Natural killer cell (primary cell): Measurements from ENCODE around the gene CRKL. TPM values are rescaled to one million over a fixed set of nuclear protein-coding genes. Genes with fewer than 3 reads are reported as not detected.

ENCODE experiments used
- ATAC-seq, 3 donors: fragments of 150-1000 bp in 2 of 3; fragments of 200-7000 bp in 1 of 3; cut with Tn5 transposase; 1 replicate in 1 of 3; 2 replicates in 2 of 3; pipeline ENCODE4 v1.10.0; 2021; ENCODE audit warnings: mild to moderate bottlenecking in 2 of 3, moderate library complexity in 2 of 3
- DNase-seq, 2 donors: peaks; one replicate each; pipeline versions ENCODE4 v3.0.0 to v3.0.0-alpha.2; 2013 to 2021; ENCODE audit warnings: mixed read lengths in 1 of 2
- H3K27ac ChIP-seq: one replicate; pipeline ENCODE4 v1.5.1; 2013; ENCODE audit warnings: mild to moderate bottlenecking, low read length
- H3K27me3 ChIP-seq: one replicate; pipeline ENCODE4 v1.6.1; 2013; ENCODE audit warnings: low read length; ENCODE audit not compliant: control insufficient read depth, insufficient read depth
- H3K36me3 ChIP-seq: one replicate; pipeline ENCODE4 v1.6.1; 2013; ENCODE audit warnings: low read length; ENCODE audit not compliant: control insufficient read depth, insufficient read depth
- H3K4me1 ChIP-seq: one replicate; pipeline ENCODE4 v1.6.1; 2013; ENCODE audit warnings: low read length; ENCODE audit not compliant: control insufficient read depth, insufficient read depth
- H3K4me3 ChIP-seq: one replicate; pipeline ENCODE4 v1.5.1; 2013; ENCODE audit warnings: low read length
- H3K9me3 ChIP-seq: one replicate; pipeline ENCODE4 v1.6.1; 2013; ENCODE audit warnings: low read length; ENCODE audit not compliant: control insufficient read depth, insufficient read depth
- H3K27ac Mint-ChIP-seq, 2 donors: one replicate each; pipeline ENCODE4 v1.8.0; 2022; ENCODE audit warnings: mild to moderate bottlenecking in 2 of 2, mixed read lengths in 2 of 2, moderate library complexity in 1 of 2
- H3K27me3 Mint-ChIP-seq, 2 donors: one replicate each; pipeline ENCODE4 v1.8.0; 2022; ENCODE audit warnings: low read depth in 2 of 2, mixed read lengths in 2 of 2
- H3K36me3 Mint-ChIP-seq: one replicate; pipeline ENCODE4 v1.8.0; 2022; ENCODE audit warnings: mixed read lengths
- H3K4me1 Mint-ChIP-seq, 2 donors: one replicate each; pipeline ENCODE4 v1.8.0; 2022; ENCODE audit warnings: mixed read lengths in 2 of 2
- H3K4me3 Mint-ChIP-seq: one replicate; pipeline ENCODE4 v1.8.0; 2022; ENCODE audit warnings: mild to moderate bottlenecking, moderate library complexity, mixed read lengths
- H3K9me3 Mint-ChIP-seq, 2 donors: one replicate each; pipeline ENCODE4 v1.8.0; 2022; ENCODE audit warnings: mixed read lengths in 2 of 2
- CTCF ChIP-seq: fragments of 200-600 bp; IDR thresholded peaks from one replicate; pipeline ENCODE4 v1.8.0; 2022; ENCODE audit warnings: antibody characterized with exemption
- WGBS: methylation state at CpG from one replicate; pipeline ENCODE4 v1.1.7; 2013; ENCODE audit warnings: missing lambda C conversion rate; ENCODE audit not compliant: insufficient coverage; 5-methylcytosine and 5-hydroxymethylcytosine counted together
- intact Hi-C: fragments of 100-400 bp; cut with micrococcal nuclease; formaldehyde crosslinking; loops from one replicate; pipeline ENCODE4 v1.14.2; 2022
- total RNA-seq, 4 donors: library from RNA; stranded (reverse); fragments of 120-200 nt in 1 of 4; gene quantifications; one replicate each; pipeline versions ENCODE4 v1.2.3 to v1.2.4, GENCODE V29; 2013 to 2022

CRKL gene
- total RNA-seq, 3 donors from 2014 or later (not counting 1 experiment from before 2014, with no cell fraction given), result 50.7 to 71.2 (median 67.4) TPM

- H3K4me3 Mint-ChIP-seq, result peak overlapping the region; percentile 60
- WGBS, result 80% methylated on average over 13 of the region's 13 CpGs
- intact Hi-C loops, result no loop called here
- Histone ChIP-seq H3K9me3 (no peaks in the 10 kb centered on the region), H3K27me3 (peaks cover 9% of the 10 kb centered on the region), H3K36me3 (no peaks in the 10 kb centered on the region), H3K27ac (no peak overlapping the region), H3K4me1 (peaks cover 33% of the 10 kb centered on the region), H3K4me3 (no peak overlapping the region)
- no peaks in the 10 kb centered on the region for H3K9me3 Mint-ChIP-seq
- DNase-seq, result no peak
- peaks cover 5 to 11% of the 10 kb centered on the region in 2 donors for H3K4me1 Mint-ChIP-seq
- H3K27ac Mint-ChIP-seq, result no peak overlapping the region
- TF ChIP-seq CTCF, result no peak
- ATAC-seq, result no peak
- H3K27me3 Mint-ChIP-seq, result peaks cover 6 to 10% of the 10 kb centered on the region in 2 donors
- no peaks in the 10 kb centered on the region for H3K36me3 Mint-ChIP-seq
Measured at GRCh38 chr22:20965888-20966855, 49.0 kb downstream of the CRKL start.

- 89% methylated on average over 20 of the region's 22 CpGs for WGBS
- DNase-seq (no peak), ATAC-seq (no peak)
- peaks cover 6 to 10% of the 10 kb centered on the region in 2 donors for H3K27me3 Mint-ChIP-seq
- no peaks in the 10 kb centered on the region for H3K9me3 Mint-ChIP-seq
- Histone ChIP-seq H3K36me3 (no peaks in the 10 kb centered on the region), H3K27ac (no peak within 1 kb of the TSS), H3K4me1 (peaks cover 33% of the 10 kb centered on the region), H3K4me3 (no peak within 1 kb of the TSS), H3K27me3 (peaks cover 9% of the 10 kb centered on the region), H3K9me3 (no peaks in the 10 kb centered on the region)
- H3K36me3 Mint-ChIP-seq, result no peaks in the 10 kb centered on the region
- TF ChIP-seq CTCF, result no peak
- H3K4me3 Mint-ChIP-seq, result no peak within 1 kb of the TSS
- H3K4me1 Mint-ChIP-seq, result peaks cover 5 to 8% of the 10 kb centered on the region in 2 donors
- intact Hi-C loops, result no loop called here
- no peak within 1 kb of the TSS for H3K27ac Mint-ChIP-seq
Measured at GRCh38 chr22:20966883-20967696, 49.9 kb downstream of the CRKL start, which contains the start of gene AIFM3. TSS of gene AIFM3 (plus strand) at chr22:20967255. CDS start at chr22:20967945, 690 bp downstream.

- Histone ChIP-seq H3K4me3 (no peak overlapping the region), H3K27me3 (peaks cover 9% of the 10 kb centered on the region), H3K4me1 (peaks cover 38% of the 10 kb centered on the region), H3K36me3 (no peaks in the 10 kb centered on the region), H3K9me3 (no peaks in the 10 kb centered on the region), H3K27ac (no peak overlapping the region)
- no peaks in the 10 kb centered on the region for H3K36me3 Mint-ChIP-seq
- DNase-seq (no peak), ATAC-seq (no peak)
- peaks cover 6 to 10% of the 10 kb centered on the region in 2 donors for H3K27me3 Mint-ChIP-seq
- 83% methylated on average over 16 of the region's 19 CpGs for WGBS
- no peak for TF ChIP-seq CTCF
- no peak overlapping the region for H3K4me3 Mint-ChIP-seq
- H3K9me3 Mint-ChIP-seq, result no peaks in the 10 kb centered on the region
- H3K27ac Mint-ChIP-seq, result no peak overlapping the region
- H3K4me1 Mint-ChIP-seq, result peaks cover 5% of the 10 kb centered on the region in 2 donors
- intact Hi-C loops, result no loop called here
Measured at GRCh38 chr22:20967697-20968211, 50.5 kb downstream of the CRKL start.
